ENCODE results near the gene SH2D1B.

The SH2D1B gene

GRCh38 chr1:162381383-162381782 is 30.6 kb downstream of the SH2D1B start, which contains the start of gene C1orf226:
TSS of gene C1orf226 (plus strand) at chr1:162381728. CDS start at chr1:162381902, 174 bp downstream.
- Histone ChIP-seq H2AFZ (ENCODE audit: low read depth, low read length) (no peak within 1 kb of the TSS), H3K14ac (ENCODE audit: low read length in 2 of 2) (no peak within 1 kb of the TSS), H3K27ac (ENCODE audit: low read length, poor library complexity, severe bottlenecking) (no peak within 1 kb of the TSS)

GRCh38 chr1:162380061-162380846 is 31.7 kb downstream of the SH2D1B start:
- DNase-seq, result no peak
- 96% methylated on average over 6 of the region's 6 CpGs for WGBS
- no peak overlapping the region for H2BK15ac ChIP-seq (ENCODE audit: low read depth, poor library complexity, severe bottlenecking)
- H3K9ac ChIP-seq (ENCODE audit: low read length), result no peak overlapping the region
- H3K23ac ChIP-seq (ENCODE audit: low read length in 2 of 2), result no peak overlapping the region
- H3K14ac ChIP-seq (ENCODE audit: low read length in 2 of 2), result no peak overlapping the region
- H2AFZ ChIP-seq (ENCODE audit: low read depth, low read length), result no peak overlapping the region
- peaks cover 0 to 8% of the 10 kb centered on the region in 2 experiments for H3K27me3 ChIP-seq (ENCODE audit: control insufficient read depth in 1 of 2, insufficient read depth in 1 of 2, low read length in 2 of 2)
- no peak overlapping the region for H4K91ac ChIP-seq (ENCODE audit: low read length)
- no peak overlapping the region for H3K27ac ChIP-seq (ENCODE audit: low read length, poor library complexity, severe bottlenecking)
- H2BK5ac ChIP-seq (ENCODE audit: low read depth, low read length, poor library complexity, severe bottlenecking), result no peak overlapping the region
- no peak overlapping the region for H3K18ac ChIP-seq (ENCODE audit: low read depth in 1 of 2, low read length in 2 of 2)
- H3K79me1 ChIP-seq (replicated peaks; ENCODE audit: low read length, poor library complexity, severe bottlenecking), result no peaks in the 10 kb centered on the region
- H3K9me3 ChIP-seq (ENCODE audit: control insufficient read depth, low read length), result no peaks in the 10 kb centered on the region
- no peak overlapping the region for H2BK120ac ChIP-seq (ENCODE audit: low read depth, low read length)
- H3K4me1 ChIP-seq (ENCODE audit: control insufficient read depth, insufficient read depth, low read depth, low read length), result peaks cover 4% of the 10 kb centered on the region
- no peak overlapping the region for H3K4me3 ChIP-seq (ENCODE audit: insufficient read depth in 1 of 2, low read depth in 1 of 2, low read length in 2 of 2)
- H4K8ac ChIP-seq (ENCODE audit: low read length), result no peak overlapping the region
- no peak overlapping the region for H3K4ac ChIP-seq (ENCODE audit: low read depth in 1 of 2, low read length in 2 of 2)
- no peak overlapping the region for H2AK5ac ChIP-seq (ENCODE audit: low read length, severe bottlenecking)
- no peak overlapping the region for H2BK12ac ChIP-seq (ENCODE audit: low read length in 2 of 2)
- H3K4me2 ChIP-seq (ENCODE audit: low read length, poor library complexity, severe bottlenecking), result no peak overlapping the region
- H3K36me3 ChIP-seq (ENCODE audit: control insufficient read depth in 1 of 2, insufficient read depth in 2 of 2, low read depth in 1 of 2, low read length in 2 of 2), result peaks cover 0 to 4% of the 10 kb centered on the region in 2 experiments

More at GRCh38 chr1:162381383-162381782, 30.6 kb downstream of the SH2D1B start, which contains the start of gene C1orf226:
- Histone ChIP-seq H2BK120ac (ENCODE audit: low read depth, low read length) (no peak within 1 kb of the TSS), H3K18ac (ENCODE audit: low read depth in 1 of 2, low read length in 2 of 2) (peak within 1 kb of the TSS in 1 of 2 experiments; percentile 11), H2BK5ac (ENCODE audit: low read depth, low read length, poor library complexity, severe bottlenecking) (no peak within 1 kb of the TSS), H3K23ac (ENCODE audit: low read length in 2 of 2) (no peak within 1 kb of the TSS), H3K79me1 (replicated peaks; ENCODE audit: low read length, poor library complexity, severe bottlenecking) (no peaks in the 10 kb centered on the region), H4K8ac (ENCODE audit: low read length) (no peak within 1 kb of the TSS), H3K36me3 (ENCODE audit: control insufficient read depth in 1 of 2, insufficient read depth in 2 of 2, low read depth in 1 of 2, low read length in 2 of 2) (peaks cover 0 to 4% of the 10 kb centered on the region in 2 experiments), H3K4me3 (ENCODE audit: insufficient read depth in 1 of 2, low read depth in 1 of 2, low read length in 2 of 2) (no peak within 1 kb of the TSS), H3K9me3 (ENCODE audit: control insufficient read depth, low read length) (no peaks in the 10 kb centered on the region), H2BK15ac (ENCODE audit: low read depth, poor library complexity, severe bottlenecking) (no peak within 1 kb of the TSS), H3K4ac (ENCODE audit: low read depth in 1 of 2, low read length in 2 of 2) (no peak within 1 kb of the TSS), H2AK5ac (ENCODE audit: low read length, severe bottlenecking) (no peak within 1 kb of the TSS), H4K91ac (ENCODE audit: low read length) (no peak within 1 kb of the TSS), H3K4me2 (ENCODE audit: low read length, poor library complexity, severe bottlenecking) (no peak within 1 kb of the TSS), H2BK12ac (ENCODE audit: low read length in 2 of 2) (no peak within 1 kb of the TSS), H3K27me3 (ENCODE audit: control insufficient read depth in 1 of 2, insufficient read depth in 1 of 2, low read length in 2 of 2) (peaks cover 0 to 8% of the 10 kb centered on the region in 2 experiments), H3K4me1 (ENCODE audit: control insufficient read depth, insufficient read depth, low read depth, low read length) (peaks cover 4% of the 10 kb centered on the region), H3K9ac (ENCODE audit: low read length) (no peak within 1 kb of the TSS)
- WGBS, result 95% methylated on average over 3 of the region's 3 CpGs
- DNase-seq, result no peak

- no peaks in the 10 kb centered on the region for H3K36me3 ChIP-seq (ENCODE audit: control insufficient read depth in 1 of 2, insufficient read depth in 2 of 2, low read depth in 1 of 2, low read length in 2 of 2)
- H3K4me3 ChIP-seq (ENCODE audit: insufficient read depth in 1 of 2, low read depth in 1 of 2, low read length in 2 of 2), result no peak within 1 kb of the TSS
- no peak within 1 kb of the TSS for H3K9ac ChIP-seq (ENCODE audit: low read length)
- DNase-seq, result no peak
- H3K4ac ChIP-seq (ENCODE audit: low read depth in 1 of 2, low read length in 2 of 2), result no peak within 1 kb of the TSS
- H3K27ac ChIP-seq (ENCODE audit: low read length, poor library complexity, severe bottlenecking), result no peak within 1 kb of the TSS
- no peak within 1 kb of the TSS for H2AFZ ChIP-seq (ENCODE audit: low read depth, low read length)
- H3K23ac ChIP-seq (ENCODE audit: low read length in 2 of 2), result no peak within 1 kb of the TSS
- no peak within 1 kb of the TSS for H2AK5ac ChIP-seq (ENCODE audit: low read length, severe bottlenecking)
- H3K79me1 ChIP-seq (replicated peaks; ENCODE audit: low read length, poor library complexity, severe bottlenecking), result no peaks in the 10 kb centered on the region
- H4K91ac ChIP-seq (ENCODE audit: low read length), result no peak within 1 kb of the TSS
- no peaks in the 10 kb centered on the region for H3K9me3 ChIP-seq (ENCODE audit: control insufficient read depth, low read length)
- H2BK120ac ChIP-seq (ENCODE audit: low read depth, low read length), result no peak within 1 kb of the TSS
- H3K4me2 ChIP-seq (ENCODE audit: low read length, poor library complexity, severe bottlenecking), result no peak within 1 kb of the TSS
- peaks cover 0 to 4% of the 10 kb centered on the region in 2 experiments for H3K27me3 ChIP-seq (ENCODE audit: control insufficient read depth in 1 of 2, insufficient read depth in 1 of 2, low read length in 2 of 2)
- H2BK12ac ChIP-seq (ENCODE audit: low read length in 2 of 2), result no peak within 1 kb of the TSS
- peaks cover 23% of the 10 kb centered on the region for H3K4me1 ChIP-seq (ENCODE audit: control insufficient read depth, insufficient read depth, low read depth, low read length)
- H2BK5ac ChIP-seq (ENCODE audit: low read depth, low read length, poor library complexity, severe bottlenecking), result no peak within 1 kb of the TSS
- no peak within 1 kb of the TSS for H3K18ac ChIP-seq (ENCODE audit: low read depth in 1 of 2, low read length in 2 of 2)
- H2BK15ac ChIP-seq (ENCODE audit: low read depth, poor library complexity, severe bottlenecking), result no peak within 1 kb of the TSS
- H3K14ac ChIP-seq (ENCODE audit: low read length in 2 of 2), result no peak within 1 kb of the TSS
- WGBS, result 94% methylated on average over 5 of the region's 5 CpGs
- no peak within 1 kb of the TSS for H4K8ac ChIP-seq (ENCODE audit: low read length)
These were observed 35.2 kb downstream of the SH2D1B start, which contains the start of gene SPATA46 for GRCh38 chr1:162376691-162377090. TSS of gene SPATA46 (minus strand) at chr1:162376854. CDS start at chr1:162376790, 64 bp downstream.

GRCh38 chr1:162375463-162375862 is 36.5 kb downstream of the SH2D1B start:
- H3K18ac ChIP-seq (ENCODE audit: low read depth in 1 of 2, low read length in 2 of 2), result no peak overlapping the region
- no peak overlapping the region for H3K4me3 ChIP-seq (ENCODE audit: insufficient read depth in 1 of 2, low read depth in 1 of 2, low read length in 2 of 2)
- no peak overlapping the region for H3K9ac ChIP-seq (ENCODE audit: low read length)
- H2AFZ ChIP-seq (ENCODE audit: low read depth, low read length), result no peak overlapping the region
- WGBS, result 83% methylated on average over 8 of the region's 8 CpGs
- no peak for DNase-seq
- H3K36me3 ChIP-seq (ENCODE audit: control insufficient read depth in 1 of 2, insufficient read depth in 2 of 2, low read depth in 1 of 2, low read length in 2 of 2), result no peaks in the 10 kb centered on the region
- H2BK15ac ChIP-seq (ENCODE audit: low read depth, poor library complexity, severe bottlenecking), result no peak overlapping the region
- H2BK120ac ChIP-seq (ENCODE audit: low read depth, low read length), result no peak overlapping the region
- H3K9me3 ChIP-seq (ENCODE audit: control insufficient read depth, low read length), result no peaks in the 10 kb centered on the region
- no peak overlapping the region for H3K23ac ChIP-seq (ENCODE audit: low read length in 2 of 2)
- no peak overlapping the region for H3K4ac ChIP-seq (ENCODE audit: low read depth in 1 of 2, low read length in 2 of 2)
- no peak overlapping the region for H2BK5ac ChIP-seq (ENCODE audit: low read depth, low read length, poor library complexity, severe bottlenecking)
- H3K4me2 ChIP-seq (ENCODE audit: low read length, poor library complexity, severe bottlenecking), result no peak overlapping the region
- H3K79me1 ChIP-seq (replicated peaks; ENCODE audit: low read length, poor library complexity, severe bottlenecking), result no peaks in the 10 kb centered on the region
- H3K27ac ChIP-seq (ENCODE audit: low read length, poor library complexity, severe bottlenecking), result no peak overlapping the region
- H4K91ac ChIP-seq (ENCODE audit: low read length), result no peak overlapping the region
- no peak overlapping the region for H4K8ac ChIP-seq (ENCODE audit: low read length)
- no peak overlapping the region for H2BK12ac ChIP-seq (ENCODE audit: low read length in 2 of 2)
- H2AK5ac ChIP-seq (ENCODE audit: low read length, severe bottlenecking), result peak overlapping the region; percentile 20
- peaks cover 25% of the 10 kb centered on the region for H3K4me1 ChIP-seq (ENCODE audit: control insufficient read depth, insufficient read depth, low read depth, low read length)
- H3K14ac ChIP-seq (ENCODE audit: low read length in 2 of 2), result no peak overlapping the region
- peaks cover 0 to 4% of the 10 kb centered on the region in 2 experiments for H3K27me3 ChIP-seq (ENCODE audit: control insufficient read depth in 1 of 2, insufficient read depth in 1 of 2, low read length in 2 of 2)
